Measurements from ENCODE around the gene MEMO1. TPM values are rescaled to one million over a fixed set of nuclear protein-coding genes. Genes with fewer than 3 reads are reported as not detected.

MEMO1 gene
- polyA plus RNA-seq, 3 donors = 35.6 to 38.4 (median 37.7) TPM

- peak in 3 of 11 donors; percentile 2 to 9 (median 2) for DNase-seq (ENCODE audit: extremely low read depth in 1 of 11, low read depth in 9 of 11, low spot score in 4 of 11)
Observed at GRCh38 chr2:32008805-32009515, 1.8 kb downstream of the MEMO1 start.

- no peak for DNase-seq (ENCODE audit: extremely low read depth in 1 of 11, low read depth in 9 of 11, low spot score in 4 of 11)
Observed at GRCh38 chr2:32007121-32007391, 3.8 kb downstream of the MEMO1 start.

GRCh38 chr2:32005371-32005976 is 5.3 kb downstream of the MEMO1 start:
- DNase-seq (ENCODE audit: extremely low read depth in 1 of 11, low read depth in 9 of 11, low spot score in 4 of 11) = no peak

GRCh38 chr2:32003791-32004190 is 7.0 kb downstream of the MEMO1 start:
- DNase-seq (ENCODE audit: extremely low read depth in 1 of 11, low read depth in 9 of 11, low spot score in 4 of 11) = no peak

- no peak for DNase-seq (ENCODE audit: extremely low read depth in 1 of 11, low read depth in 9 of 11, low spot score in 4 of 11)
Observed at GRCh38 chr2:32002406-32002805, 8.4 kb downstream of the MEMO1 start.

- no peak for DNase-seq (ENCODE audit: extremely low read depth in 1 of 11, low read depth in 9 of 11, low spot score in 4 of 11)
Observed at GRCh38 chr2:31999438-31999837, 11.4 kb downstream of the MEMO1 start.

GRCh38 chr2:31998731-31999383 is 12.0 kb downstream of the MEMO1 start:
- no peak for DNase-seq (ENCODE audit: extremely low read depth in 1 of 11, low read depth in 9 of 11, low spot score in 4 of 11)

GRCh38 chr2:31997653-31998052 is 13.2 kb downstream of the MEMO1 start:
- DNase-seq (ENCODE audit: extremely low read depth in 1 of 11, low read depth in 9 of 11, low spot score in 4 of 11) = no peak

- no peak for DNase-seq (ENCODE audit: extremely low read depth in 1 of 11, low read depth in 9 of 11, low spot score in 4 of 11)
Observed at GRCh38 chr2:31996571-31997150, 14.1 kb downstream of the MEMO1 start.

- DNase-seq (ENCODE audit: extremely low read depth in 1 of 11, low read depth in 9 of 11, low spot score in 4 of 11) = no peak
Observed at GRCh38 chr2:31992934-31993333, 17.9 kb downstream of the MEMO1 start.

- DNase-seq (ENCODE audit: extremely low read depth in 1 of 11, low read depth in 9 of 11, low spot score in 4 of 11) = no peak
Observed at GRCh38 chr2:31992025-31992579, 18.7 kb downstream of the MEMO1 start.

GRCh38 chr2:31989946-31990345 is 20.9 kb downstream of the MEMO1 start:
- DNase-seq (ENCODE audit: extremely low read depth in 1 of 11, low read depth in 9 of 11, low spot score in 4 of 11) = no peak

- DNase-seq (ENCODE audit: extremely low read depth in 1 of 11, low read depth in 9 of 11, low spot score in 4 of 11) = no peak
Observed at GRCh38 chr2:31987454-31988220, 23.2 kb downstream of the MEMO1 start.

GRCh38 chr2:31986906-31987305 is 23.9 kb downstream of the MEMO1 start:
- no peak for DNase-seq (ENCODE audit: extremely low read depth in 1 of 11, low read depth in 9 of 11, low spot score in 4 of 11)

GRCh38 chr2:31983762-31984467 is 26.9 kb downstream of the MEMO1 start:
- DNase-seq (ENCODE audit: extremely low read depth in 1 of 11, low read depth in 9 of 11, low spot score in 4 of 11) = no peak

GRCh38 chr2:31980674-31981356 is 30.0 kb downstream of the MEMO1 start:
- DNase-seq (ENCODE audit: extremely low read depth in 1 of 11, low read depth in 9 of 11, low spot score in 4 of 11) = no peak

GRCh38 chr2:31979956-31980355 is 30.9 kb downstream of the MEMO1 start:
- no peak for DNase-seq (ENCODE audit: extremely low read depth in 1 of 11, low read depth in 9 of 11, low spot score in 4 of 11)

GRCh38 chr2:31979018-31979417 is 31.8 kb downstream of the MEMO1 start:
- DNase-seq (ENCODE audit: extremely low read depth in 1 of 11, low read depth in 9 of 11, low spot score in 4 of 11) = no peak

All from renal cortex interstitium (tissue), 11 donors.